Astrocyte (in vitro differentiated cells and primary cell): ENCODE measurements around the gene SIAH3. TPM values are rescaled to one million over a fixed set of nuclear protein-coding genes. Genes with fewer than 3 reads are reported as not detected.

ENCODE experiments used
- DNase-seq: peaks from one replicate; pipeline ENCODE4 v3.0.0-alpha.2; 2010; ENCODE audit warnings: low read depth
- FAIRE-seq: peaks from 2 replicates; lab custom pipeline; 2011; peaks lifted over from hg19 to GRCh38; lab: Jason Lieb, UNC
- H2AFZ ChIP-seq: 2 replicates; pipeline ENCODE4 v1.6.0; 2012; ENCODE audit warnings: low read depth, low read length, inconsistent platforms
- H3K27ac ChIP-seq: 2 replicates; pipeline ENCODE4 v1.5.1; 2011; ENCODE audit warnings: low read depth, low read length, inconsistent platforms
- H3K27me3 ChIP-seq: 2 replicates; pipeline ENCODE4 v1.6.0; 2011; ENCODE audit warnings: low read length, inconsistent platforms; ENCODE audit not compliant: insufficient read depth
- H3K36me3 ChIP-seq: 2 replicates; pipeline ENCODE4 v1.5.1; 2011; ENCODE audit warnings: low read length, inconsistent platforms; ENCODE audit not compliant: insufficient read depth
- H3K4me1 ChIP-seq: 2 replicates; pipeline ENCODE4 v1.5.1; 2011; ENCODE audit warnings: low read length, inconsistent platforms; ENCODE audit not compliant: insufficient read depth
- H3K4me2 ChIP-seq: 2 replicates; pipeline ENCODE4 v1.6.0; 2012; ENCODE audit warnings: low read length, inconsistent platforms
- H3K4me3 ChIP-seq: 2 replicates; pipeline ENCODE4 v1.5.1; 2011; ENCODE audit warnings: low read depth, mild to moderate bottlenecking, low read length, inconsistent platforms; ENCODE audit not compliant: insufficient read depth
- H3K79me2 ChIP-seq: 2 replicates; pipeline ENCODE4 v1.6.0; 2012; ENCODE audit warnings: mild to moderate bottlenecking, low read length, inconsistent platforms; ENCODE audit not compliant: insufficient read depth
- H3K9ac ChIP-seq: 2 replicates; pipeline ENCODE4 v1.6.0; 2012; ENCODE audit warnings: mild to moderate bottlenecking, low read length, inconsistent platforms
- H3K9me3 ChIP-seq: 2 replicates; pipeline ENCODE4 v1.5.1; 2012; ENCODE audit warnings: low read depth, mild to moderate bottlenecking, low read length, inconsistent platforms; ENCODE audit not compliant: insufficient read depth
- H4K20me1 ChIP-seq: 2 replicates; pipeline ENCODE4 v1.6.0; 2012; ENCODE audit warnings: low read length, inconsistent platforms; ENCODE audit not compliant: insufficient read depth
- H3K27ac Mint-ChIP-seq: one replicate; pipeline ENCODE4 v1.8.0; 2021; ENCODE audit warnings: mild to moderate bottlenecking, mixed read lengths; ENCODE audit not compliant: unreplicated experiment
- H3K27me3 Mint-ChIP-seq: one replicate; pipeline ENCODE4 v1.8.0; 2021; ENCODE audit warnings: low read depth, mixed read lengths; ENCODE audit not compliant: unreplicated experiment
- H3K36me3 Mint-ChIP-seq: one replicate; pipeline ENCODE4 v1.8.0; 2021; ENCODE audit warnings: low read depth, mixed read lengths; ENCODE audit not compliant: unreplicated experiment
- H3K4me1 Mint-ChIP-seq: one replicate; pipeline ENCODE4 v1.8.0; 2021; ENCODE audit warnings: low read depth, mixed read lengths; ENCODE audit not compliant: unreplicated experiment
- H3K4me3 Mint-ChIP-seq: one replicate; pipeline ENCODE4 v1.8.0; 2021; ENCODE audit warnings: mild to moderate bottlenecking, moderate library complexity, mixed read lengths; ENCODE audit not compliant: unreplicated experiment
- H3K9me3 Mint-ChIP-seq: one replicate; pipeline ENCODE4 v1.8.0; 2021; ENCODE audit warnings: mild to moderate bottlenecking, mixed read lengths; ENCODE audit not compliant: unreplicated experiment
- EZH2 ChIP-seq: IDR thresholded peaks from 2 replicates; pipeline ENCODE4 v1.6.1; 2012; ENCODE audit warnings: mild to moderate bottlenecking, low read length, inconsistent platforms; ENCODE audit not compliant: insufficient read depth
- total RNA-seq: library from RNA; stranded (reverse); gene quantifications from 2 replicates; pipeline ENCODE4 v1.2.1, GENCODE V29; 2021
- TF ChIP-seq, protein P1 (sequence below): IDR thresholded peaks from 2 replicates; pipeline ENCODE4 v1.5.1; 2011; ENCODE audit warnings: low read depth, mild to moderate bottlenecking, inconsistent platforms, low read length, moderate library complexity; ENCODE audit not compliant: insufficient read depth

The SIAH3 gene
- total RNA-seq, 1 donor from 2014 or later: 0.07 TPM

DNA sequence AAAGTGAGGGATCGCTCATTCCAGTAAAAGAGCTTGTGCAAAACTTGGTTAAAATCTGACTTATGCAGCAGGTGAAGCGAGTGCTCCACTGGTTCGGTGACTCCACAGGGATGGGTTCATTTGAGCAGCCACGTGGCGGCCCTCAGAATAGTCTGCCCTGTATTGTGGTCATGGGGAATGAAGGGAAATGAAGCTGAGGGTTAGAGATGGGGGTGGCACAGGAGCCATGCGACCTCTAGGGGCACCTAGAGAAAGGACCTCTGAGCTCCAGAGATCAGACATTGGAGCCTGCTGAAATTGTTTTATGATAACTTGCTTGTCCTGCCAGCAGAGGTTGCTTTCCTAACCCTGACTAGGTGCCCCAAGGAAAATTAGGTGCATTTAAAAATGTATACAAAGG, 122.8 kb downstream of the SIAH3 start:
- no peak for DNase-seq
- peaks cover 4% of the 10 kb centered on the region for H3K4me1 Mint-ChIP-seq

More for the DNA sequence above, 122.8 kb downstream of the SIAH3 start:
- Histone ChIP-seq H3K4me1 (no peaks in the 10 kb centered on the region), H3K79me2 (no peaks in the 10 kb centered on the region), H3K4me3 (no peak overlapping the region), H3K27ac (no peak overlapping the region), H3K36me3 (no peaks in the 10 kb centered on the region), H3K4me2 (no peak overlapping the region), H4K20me1 (no peaks in the 10 kb centered on the region), H2AFZ (no peak overlapping the region), H3K9me3 (no peaks in the 10 kb centered on the region), H3K27me3 (peaks cover 3% of the 10 kb centered on the region), H3K9ac (no peak overlapping the region)
- H3K27ac Mint-ChIP-seq: peak overlapping the region; percentile 72
- TF ChIP-seq EZH2: no peak
- TF ChIP-seq, protein P1, sequence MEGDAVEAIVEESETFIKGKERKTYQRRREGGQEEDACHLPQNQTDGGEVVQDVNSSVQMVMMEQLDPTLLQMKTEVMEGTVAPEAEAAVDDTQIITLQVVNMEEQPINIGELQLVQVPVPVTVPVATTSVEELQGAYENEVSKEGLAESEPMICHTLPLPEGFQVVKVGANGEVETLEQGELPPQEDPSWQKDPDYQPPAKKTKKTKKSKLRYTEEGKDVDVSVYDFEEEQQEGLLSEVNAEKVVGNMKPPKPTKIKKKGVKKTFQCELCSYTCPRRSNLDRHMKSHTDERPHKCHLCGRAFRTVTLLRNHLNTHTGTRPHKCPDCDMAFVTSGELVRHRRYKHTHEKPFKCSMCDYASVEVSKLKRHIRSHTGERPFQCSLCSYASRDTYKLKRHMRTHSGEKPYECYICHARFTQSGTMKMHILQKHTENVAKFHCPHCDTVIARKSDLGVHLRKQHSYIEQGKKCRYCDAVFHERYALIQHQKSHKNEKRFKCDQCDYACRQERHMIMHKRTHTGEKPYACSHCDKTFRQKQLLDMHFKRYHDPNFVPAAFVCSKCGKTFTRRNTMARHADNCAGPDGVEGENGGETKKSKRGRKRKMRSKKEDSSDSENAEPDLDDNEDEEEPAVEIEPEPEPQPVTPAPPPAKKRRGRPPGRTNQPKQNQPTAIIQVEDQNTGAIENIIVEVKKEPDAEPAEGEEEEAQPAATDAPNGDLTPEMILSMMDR: no peak
- no peaks in the 10 kb centered on the region for H3K36me3 Mint-ChIP-seq
- no peaks in the 10 kb centered on the region for H3K9me3 Mint-ChIP-seq
- no peak overlapping the region for H3K4me3 Mint-ChIP-seq
- no peak for FAIRE-seq
- peaks cover 15% of the 10 kb centered on the region for H3K27me3 Mint-ChIP-seq

Other genes with a start within 250 kb of the SIAH3 start
- not detected in 2 replicates for gene ERICH6B, start 236.0 kb downstream of the SIAH3 start, total RNA-seq
- not detected in 2 replicates for gene CBY2, start 149.4 kb downstream of the SIAH3 start, total RNA-seq
- 39.6 and 40.8 TPM in 2 replicates for gene ZC3H13, start 201.0 kb upstream of the SIAH3 start, total RNA-seq